Measurements from ENCODE around the gene NEK10.

GRCh38 chr3:27186013-27186412 is 183.2 kb downstream of the NEK10 start:
- no peak for TF ChIP-seq CTCF (IDR thresholded peaks at IDR 0.05)
- no peak for TF ChIP-seq POLR2A (IDR thresholded peaks at IDR 0.05)
